K562 treated with DMSO at 1 percent for 48 hours (cell line): ENCODE data around the gene SPATA31A1. TPM values are rescaled to one million over a fixed set of nuclear protein-coding genes. Genes with fewer than 3 reads are reported as not detected.

ENCODE experiments used
- total RNA-seq: library from RNA; unstranded; fragments of 300-600 nt; gene quantifications from 2 replicates; pipeline ENCODE4 v1.2.3, GENCODE V29; 2022; ENCODE audit warnings: low replicate concordance; ENCODE audit errors: extremely low read depth

The SPATA31A1 gene
- total RNA-seq = not detected in 2 replicates

DNA sequence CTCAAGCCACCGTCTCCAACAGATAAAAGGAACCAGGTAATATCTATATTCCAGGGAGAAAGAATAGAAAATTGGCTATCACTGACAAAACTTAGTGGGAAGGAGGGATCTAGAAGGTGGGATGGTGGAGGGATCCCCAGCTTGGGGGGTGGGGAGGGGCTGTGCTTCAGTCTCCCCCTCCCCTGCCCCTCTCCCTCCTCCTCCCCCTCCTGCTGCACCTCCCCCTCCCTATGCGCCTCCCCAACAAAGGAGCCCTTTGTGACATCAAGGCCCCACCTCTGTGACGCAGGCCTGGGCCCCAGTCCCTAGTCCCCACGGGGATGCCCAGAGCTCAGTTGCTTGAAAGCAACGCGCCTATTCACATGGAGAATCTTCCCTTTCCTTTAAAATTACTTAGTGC is at the start of gene SPATA31A1:
TSS of gene SPATA31A1 (plus strand) at position 301 of the 400 bp plus-strand sequence. CDS start at position 363, 62 bp downstream.

Other genes starting within 250 kb of the SPATA31A1 start
- gene CNTNAP3, start 67.5 kb upstream of the SPATA31A1 start, total RNA-seq = not detected in 2 replicates